Gastroesophageal sphincter (tissue), 4 donors: ENCODE results near the gene ZEB1. TPM values are rescaled to one million over a fixed set of nuclear protein-coding genes. Genes with fewer than 3 reads are reported as not detected.
A peak's percentile ranks its signal among the peaks of the same experiment; 100 is the strongest.
"Not testable (repeated sequence)": the region's sequence is repeated elsewhere in the genome, so short reads cannot be mapped to it uniquely, and the experiment has no call there.

Experiments
- ATAC-seq: fragments of 150-250 bp; one replicate; pipeline ENCODE4 v1.9.1; 2016; ENCODE audit warnings: mild to moderate bottlenecking, moderate library complexity
- H3K27ac ChIP-seq, 4 donors: fragments of 200-600 bp; sonication (generic) in 3 of 4; 1 replicate in 3 of 4; 2 replicates in 1 of 4; pipeline ENCODE4 v1.5.1; 2016 to 2019
- H3K27me3 ChIP-seq: fragments of 200-600 bp; sonication (generic); one replicate; pipeline ENCODE4 v1.5.1; 2019
- H3K36me3 ChIP-seq, 2 donors: fragments of 200-600 bp; sonication (generic); one replicate each; pipeline ENCODE4 v1.5.1; 2019; ENCODE audit warnings: control low read depth in 1 of 2
- H3K4me1 ChIP-seq, 3 donors: fragments of 200-600 bp; sonication (generic); 1 replicate in 2 of 3; 2 replicates in 1 of 3; pipeline ENCODE4 v1.5.1; 2016 to 2019; ENCODE audit warnings: control low read depth in 2 of 3
- H3K4me3 ChIP-seq, 2 donors: fragments of 200-600 bp; sonication (generic); one replicate each; pipeline ENCODE4 v1.5.1; 2019; ENCODE audit warnings: mild to moderate bottlenecking in 1 of 2, moderate library complexity in 1 of 2
- H3K9me3 ChIP-seq, 3 donors: fragments of 200-600 bp; sonication (generic); one replicate each; pipeline ENCODE4 v1.5.1; 2017 to 2019; ENCODE audit warnings: control low read depth in 2 of 3
- EP300 ChIP-seq: sonication (generic); formaldehyde crosslinking; IDR thresholded peaks from one replicate; pipeline ENCODE4 v1.6.1; 2017; ENCODE audit warnings: antibody characterized with exemption, mild to moderate bottlenecking
- POLR2A ChIP-seq, 2 donors: fragments of 450-650 bp; IDR thresholded peaks; one replicate each; pipeline ENCODE4 v1.6.1; 2017; ENCODE audit warnings: antibody characterized with exemption in 2 of 2, mild to moderate bottlenecking in 2 of 2, moderate library complexity in 1 of 2
- POLR2AphosphoS5 ChIP-seq: sonication (generic); formaldehyde crosslinking; IDR thresholded peaks from one replicate; pipeline ENCODE4 v1.6.1; 2017; ENCODE audit warnings: antibody characterized with exemption
- WGBS, 2 donors: methylation state at CpG; one replicate each; pipeline ENCODE4 v1.1.5; 2018; ENCODE audit warnings: low coverage in 1 of 2; 5-methylcytosine and 5-hydroxymethylcytosine counted together
- total RNA-seq, 4 donors: library from RNA; depleted of rRNA; stranded (reverse); fragments of >200 nt; gene quantifications; one replicate each; pipeline ENCODE4 v1.1.0, GENCODE V29; 2016
- TF ChIP-seq, protein P1 (sequence below), 4 experiments: fragments of 200-600 bp in 2 of 4; fragments of 450-650 bp in 2 of 4; sonication (generic) in 1 of 4; IDR thresholded peaks; one replicate each; pipeline ENCODE4 v1.5.1; 2017 to 2019; ENCODE audit warnings: antibody characterized with exemption in 4 of 4, mild to moderate bottlenecking in 2 of 4, moderate library complexity in 2 of 4

ZEB1 gene
- total RNA-seq, 4 donors from 2014 or later: 191 to 219 (median 198) TPM

DNA sequence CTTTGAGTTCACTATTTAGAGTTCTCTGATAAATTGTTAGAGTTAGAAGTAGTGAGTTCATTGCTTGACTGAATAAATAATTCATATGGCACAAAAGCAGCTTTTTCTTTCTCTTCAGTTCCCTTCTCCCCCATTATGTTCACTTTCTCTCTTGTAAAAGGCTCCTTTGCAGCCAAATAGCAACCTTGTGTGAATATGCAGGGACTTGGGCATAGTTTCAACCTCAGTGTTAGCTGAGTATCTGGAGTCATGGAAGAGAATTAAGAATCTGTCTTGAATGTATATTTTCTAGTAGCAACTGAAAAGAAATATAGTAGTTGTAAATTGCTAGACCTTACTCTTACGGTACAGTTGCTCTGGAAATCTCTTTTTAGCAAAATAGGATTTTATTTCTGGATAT, 31.9 kb downstream of the ZEB1 start:
- no peak for TF ChIP-seq POLR2A (IDR thresholded peaks at IDR 0.05)
- TF ChIP-seq, protein P1, sequence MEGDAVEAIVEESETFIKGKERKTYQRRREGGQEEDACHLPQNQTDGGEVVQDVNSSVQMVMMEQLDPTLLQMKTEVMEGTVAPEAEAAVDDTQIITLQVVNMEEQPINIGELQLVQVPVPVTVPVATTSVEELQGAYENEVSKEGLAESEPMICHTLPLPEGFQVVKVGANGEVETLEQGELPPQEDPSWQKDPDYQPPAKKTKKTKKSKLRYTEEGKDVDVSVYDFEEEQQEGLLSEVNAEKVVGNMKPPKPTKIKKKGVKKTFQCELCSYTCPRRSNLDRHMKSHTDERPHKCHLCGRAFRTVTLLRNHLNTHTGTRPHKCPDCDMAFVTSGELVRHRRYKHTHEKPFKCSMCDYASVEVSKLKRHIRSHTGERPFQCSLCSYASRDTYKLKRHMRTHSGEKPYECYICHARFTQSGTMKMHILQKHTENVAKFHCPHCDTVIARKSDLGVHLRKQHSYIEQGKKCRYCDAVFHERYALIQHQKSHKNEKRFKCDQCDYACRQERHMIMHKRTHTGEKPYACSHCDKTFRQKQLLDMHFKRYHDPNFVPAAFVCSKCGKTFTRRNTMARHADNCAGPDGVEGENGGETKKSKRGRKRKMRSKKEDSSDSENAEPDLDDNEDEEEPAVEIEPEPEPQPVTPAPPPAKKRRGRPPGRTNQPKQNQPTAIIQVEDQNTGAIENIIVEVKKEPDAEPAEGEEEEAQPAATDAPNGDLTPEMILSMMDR (IDR thresholded peaks at IDR 0.05): no peak
- TF ChIP-seq POLR2AphosphoS5: no peak
- no peak for TF ChIP-seq EP300
- 66 to 89% methylated on average over 1 of the region's 1 CpG for WGBS, 2 donors
- H3K27me3 ChIP-seq: no peaks in the 10 kb centered on the region
- H3K4me3 ChIP-seq: no peak overlapping the region
- H3K36me3 ChIP-seq: no peaks in the 10 kb centered on the region
- H3K4me1 ChIP-seq: peaks cover 1 to 66% (median 2%) of the 10 kb centered on the region in 3 donors
- H3K27ac ChIP-seq: no peak overlapping the region
- no peak for ATAC-seq
- H3K9me3 ChIP-seq: no peaks in the 10 kb centered on the region

DNA sequence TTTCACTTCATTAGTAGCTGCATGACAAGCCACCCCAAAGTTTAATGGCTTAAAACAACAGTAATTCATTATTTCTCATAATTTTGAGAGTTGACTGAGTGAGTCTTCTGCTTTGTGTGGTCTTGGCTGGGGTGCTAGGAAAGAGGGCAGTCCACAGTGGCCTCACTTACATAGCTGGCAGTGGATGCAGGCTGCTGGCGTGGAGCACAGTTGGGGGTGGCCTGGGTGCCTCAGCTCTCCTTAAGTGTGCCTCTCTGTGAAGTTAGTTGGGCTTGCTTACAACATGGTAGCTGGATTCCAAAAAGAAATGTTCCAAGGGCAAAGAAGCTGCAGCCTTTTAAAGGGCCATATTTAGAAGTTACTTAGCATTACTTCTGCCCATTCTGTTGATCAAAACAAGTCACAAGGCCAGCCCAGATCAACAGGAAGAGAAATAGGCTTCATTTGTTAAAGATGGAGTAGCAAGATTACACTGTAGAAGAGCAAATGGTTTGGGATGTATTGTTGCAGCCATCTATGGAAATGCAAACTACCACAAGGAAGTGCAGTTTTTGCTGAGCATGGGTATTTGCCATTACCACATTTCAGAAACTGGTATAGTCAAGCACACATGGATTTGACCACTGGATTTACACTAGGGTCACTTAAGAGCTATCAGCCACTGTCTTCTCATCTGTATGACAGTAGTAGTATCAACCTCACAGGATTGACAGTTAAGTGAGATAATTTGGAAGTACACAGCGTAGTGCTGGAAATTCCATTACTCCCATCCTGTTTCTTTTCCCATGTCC, 33.6 kb downstream of the ZEB1 start:
- no peak for ATAC-seq
- Histone ChIP-seq H3K27ac (no peak overlapping the region), H3K4me1 (peaks cover 0 to 61% (median 0%) of the 10 kb centered on the region in 3 donors), H3K36me3 (no peaks in the 10 kb centered on the region), H3K27me3 (no peaks in the 10 kb centered on the region), H3K4me3 (no peak overlapping the region), H3K9me3 (no peaks in the 10 kb centered on the region)
- TF ChIP-seq, protein P1 (IDR thresholded peaks at IDR 0.05): no peak
- no peak for TF ChIP-seq POLR2A (IDR thresholded peaks at IDR 0.05)
- TF ChIP-seq POLR2AphosphoS5: no peak
- TF ChIP-seq EP300: no peak
- 88 to 93% methylated on average over 1 to 2 of the region's 2 CpGs for WGBS, 2 donors

DNA sequence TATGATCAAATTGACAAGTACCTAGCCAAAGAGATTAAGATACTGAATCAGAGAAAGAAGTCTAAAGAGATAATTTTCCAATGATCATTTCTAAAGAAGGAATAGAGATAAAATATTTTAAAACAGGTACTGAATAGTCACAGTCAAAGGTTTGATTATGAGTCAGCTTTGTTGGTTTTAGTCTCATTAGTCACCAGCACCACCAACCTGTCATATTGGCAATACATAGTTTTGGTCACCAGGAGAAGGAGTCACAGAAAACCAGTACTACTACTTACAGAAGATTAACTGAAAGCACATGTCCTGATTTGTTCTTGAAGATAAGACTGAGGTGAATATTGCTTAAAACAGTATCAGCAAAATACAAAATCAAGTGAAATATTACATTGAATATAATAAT, 34.6 kb downstream of the ZEB1 start:
- TF ChIP-seq POLR2AphosphoS5 (no peak), POLR2A (IDR thresholded peaks at IDR 0.05) (no peak), EP300 (no peak)
- TF ChIP-seq, protein P1 (IDR thresholded peaks at IDR 0.05): peak in 1 of 4 experiments; percentile 7

DNA sequence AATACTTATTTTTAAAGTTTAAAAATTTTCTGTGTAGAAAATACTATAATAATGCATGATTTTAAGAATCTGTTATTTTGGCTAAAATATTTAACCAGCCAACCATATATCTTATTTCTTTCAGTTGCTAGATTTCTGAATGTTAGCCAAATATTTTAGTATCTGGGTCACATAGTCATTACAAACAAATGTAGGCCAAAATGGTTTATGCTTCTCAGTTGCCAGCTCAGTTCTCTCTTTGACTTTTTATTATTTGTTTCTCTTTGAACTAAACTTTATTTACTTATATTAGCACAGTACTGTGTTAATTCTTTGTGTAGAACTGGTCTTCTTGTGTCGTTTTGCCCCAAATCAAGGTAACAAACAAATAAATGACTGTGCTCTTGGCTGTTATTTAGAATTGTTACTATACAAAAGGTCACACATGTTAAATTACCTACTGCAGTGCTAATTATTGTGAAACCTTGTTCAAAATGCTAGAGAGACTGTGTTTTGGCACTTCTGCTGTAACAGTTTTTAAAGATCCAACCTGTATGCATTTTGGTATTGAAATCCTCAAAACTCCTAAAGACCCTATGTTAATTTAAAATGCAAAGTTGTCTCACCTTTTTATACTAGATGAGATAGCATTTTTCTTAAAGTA, 39.8 kb downstream of the ZEB1 start:
- Histone ChIP-seq H3K27me3 (no peaks in the 10 kb centered on the region), H3K4me1 (peaks cover 5 to 70% (median 9%) of the 10 kb centered on the region in 3 donors), H3K27ac (peak overlapping the region in 1 of 4 donors; percentile 55), H3K4me3 (no peak overlapping the region), H3K36me3 (peaks cover 0 to 25% of the 10 kb centered on the region in 2 donors), H3K9me3 (no peaks in the 10 kb centered on the region)
- TF ChIP-seq, protein P1 (IDR thresholded peaks at IDR 0.05): no peak
- TF ChIP-seq POLR2AphosphoS5 (no peak), EP300 (no peak), POLR2A (IDR thresholded peaks at IDR 0.05) (no peak)
- ATAC-seq: no peak
- 9 to 33% methylated on average over 1 of the region's 1 CpG for WGBS, 2 donors

More for the DNA sequence above, 34.6 kb downstream of the ZEB1 start:
- no peaks in the 10 kb centered on the region for H3K27me3 ChIP-seq
- ATAC-seq: no peak
- H3K27ac ChIP-seq: no peak overlapping the region
- H3K36me3 ChIP-seq: no peaks in the 10 kb centered on the region
- peaks cover 0 to 62% (median 0%) of the 10 kb centered on the region in 3 donors for H3K4me1 ChIP-seq
- H3K9me3 ChIP-seq: no peaks in the 10 kb centered on the region
- H3K4me3 ChIP-seq: no peak overlapping the region

DNA sequence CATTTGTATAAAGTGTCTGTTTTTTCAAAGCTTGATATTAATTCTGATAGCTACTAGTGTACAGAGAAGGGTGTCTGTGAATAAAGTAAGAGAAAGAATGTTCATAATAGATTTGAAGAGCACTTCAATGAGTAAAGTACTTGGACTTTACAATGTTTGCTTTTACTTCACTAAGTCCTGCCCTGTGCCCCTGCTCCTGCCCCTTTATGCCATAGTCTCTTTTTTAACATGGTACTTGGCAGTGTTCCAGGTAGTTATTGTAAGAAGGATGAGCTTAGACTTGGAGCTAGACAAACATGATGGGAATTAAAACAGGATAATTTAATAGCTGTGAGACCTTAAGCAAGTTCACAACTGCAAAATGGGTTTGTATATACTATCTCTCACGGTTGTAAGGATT, 41.0 kb downstream of the ZEB1 start:
- Histone ChIP-seq H3K9me3 (no peaks in the 10 kb centered on the region), H3K4me3 (no peak overlapping the region), H3K36me3 (peaks cover 0 to 29% of the 10 kb centered on the region in 2 donors), H3K4me1 (peaks cover 5 to 58% (median 9%) of the 10 kb centered on the region in 3 donors), H3K27ac (no peak overlapping the region), H3K27me3 (no peaks in the 10 kb centered on the region)
- no peak for ATAC-seq
- WGBS, 2 donors: 28 to 47% methylated on average over 1 of the region's 1 CpG
- no peak for TF ChIP-seq EP300
- TF ChIP-seq, protein P1 (IDR thresholded peaks at IDR 0.05): no peak
- no peak for TF ChIP-seq POLR2AphosphoS5
- TF ChIP-seq POLR2A (IDR thresholded peaks at IDR 0.05): no peak

DNA sequence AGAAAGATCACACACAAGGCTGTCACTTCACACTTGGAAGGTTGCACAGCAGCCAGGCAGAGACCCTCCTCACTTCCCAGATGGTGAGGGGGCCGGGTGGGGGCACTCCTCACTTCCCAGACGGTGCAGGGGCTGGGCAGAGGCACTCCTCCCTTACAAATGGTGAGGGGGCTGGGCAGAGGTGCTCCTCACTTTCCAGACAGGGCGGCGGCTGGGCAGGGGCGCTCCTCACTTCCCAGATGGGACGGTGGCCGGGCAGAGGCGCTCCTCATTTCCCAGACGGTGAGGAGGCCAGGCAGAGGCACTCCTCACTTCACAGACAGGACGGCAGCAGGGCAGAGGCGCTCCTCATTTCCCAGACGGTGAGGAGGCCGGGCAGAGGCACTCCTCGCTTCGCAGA, 42.5 kb downstream of the ZEB1 start:
- H3K9me3 ChIP-seq, ATAC-seq, H3K27me3 ChIP-seq, H3K27ac ChIP-seq, H3K4me3 ChIP-seq: not testable (repeated sequence)
- Histone ChIP-seq H3K36me3 (peaks cover 0 to 29% of the 10 kb centered on the region in 2 donors), H3K4me1 (peaks cover 5 to 50% (median 9%) of the 10 kb centered on the region in 3 donors)
- WGBS, 2 donors: 100% methylated on average over 1 of the region's 15 CpGs; no CpG with 5 or more reads in 1 of the 2 donors
